DMS153 (cell line): ENCODE measurements around the gene OVOL1.
A peak's percentile ranks its signal among the peaks of the same experiment; 100 is the strongest.

ENCODE experiments used
- DNase-seq: peaks from one replicate; lab custom pipeline; 2025; lab: John Stamatoyannopoulos, UW

Gene OVOL1

DNA sequence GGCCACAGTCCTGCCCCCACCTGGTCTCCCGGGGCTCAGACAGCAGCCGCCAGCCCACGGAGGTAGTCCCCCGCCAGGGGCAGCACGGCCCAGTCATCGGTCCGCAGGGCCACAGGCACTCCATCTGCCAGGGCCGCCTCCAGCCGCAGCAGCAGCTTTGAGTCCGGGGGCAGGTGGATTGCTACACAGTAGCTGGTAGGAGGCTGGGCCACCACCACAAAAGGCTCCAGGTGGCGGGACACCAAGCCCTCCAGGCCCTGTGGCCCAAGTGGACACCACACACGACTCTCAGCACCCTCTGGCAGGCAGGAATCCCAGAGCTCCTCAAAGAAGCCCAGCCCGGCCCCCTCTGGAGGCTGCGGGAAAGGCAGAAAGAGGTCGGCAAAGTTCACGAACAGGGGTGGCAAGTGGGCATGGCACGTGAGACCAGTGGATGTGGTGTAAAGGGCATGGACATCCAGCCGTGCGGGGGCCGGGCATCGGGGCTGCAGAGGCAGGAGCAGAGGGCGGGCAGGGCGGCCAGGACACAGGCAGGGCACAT lies 9.0 kb upstream of the OVOL1 start:
- DNase-seq: no peak

GRCh38 chr11:65778431-65778900 lies 8.4 kb upstream of the OVOL1 start:
- DNase-seq: no peak

DNA sequence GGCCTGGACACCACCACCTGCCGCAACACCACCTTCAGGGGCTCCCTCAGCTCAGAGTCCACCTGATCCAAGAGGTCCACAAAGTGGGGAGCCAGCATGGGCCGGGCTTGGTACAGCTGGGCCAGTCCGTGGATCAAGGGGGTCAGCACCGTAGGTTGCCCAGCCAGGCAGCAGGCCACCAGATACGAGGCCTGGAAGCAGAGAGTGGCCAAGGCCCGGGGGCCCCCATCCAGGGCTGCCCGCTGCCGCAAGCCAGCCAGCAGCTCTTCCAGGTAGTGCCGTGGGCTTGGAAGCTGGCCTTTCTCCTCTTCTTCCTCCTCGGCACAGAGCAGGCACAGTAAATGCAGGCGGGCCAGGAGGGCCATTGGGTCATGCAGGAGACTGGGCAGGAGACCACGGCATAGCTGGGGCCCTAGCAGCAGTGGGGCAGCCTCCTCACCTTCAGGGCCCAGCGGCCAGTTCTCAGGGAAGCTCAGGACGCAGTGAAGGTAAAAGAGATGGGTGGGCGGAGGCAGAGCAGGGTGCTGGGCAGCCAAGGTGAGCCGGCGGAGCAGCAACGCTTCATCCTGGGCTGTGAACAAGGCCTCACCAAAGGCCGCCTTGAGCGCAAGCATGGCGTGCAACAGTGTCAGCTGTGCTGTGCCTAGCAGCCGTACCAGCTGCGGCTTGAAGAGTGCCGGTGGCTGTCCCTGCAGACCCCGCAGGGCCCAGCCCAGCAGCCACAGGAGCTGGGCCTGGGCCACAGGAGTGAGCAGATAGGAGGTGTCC lies 7.8 kb upstream of the OVOL1 start:
- DNase-seq: no peak

- no peak for DNase-seq
Measured at GRCh38 chr11:65779669-65779918, 7.3 kb upstream of the OVOL1 start.

- peak; percentile 39 for DNase-seq
Measured at GRCh38 chr11:65779919-65780769, 6.7 kb upstream of the OVOL1 start.

- no peak for DNase-seq
Measured at GRCh38 chr11:65780770-65781151, 6.1 kb upstream of the OVOL1 start, which contains the start of gene AP5B1. AP5B1 (minus strand) TSS chr11:65780976; CDS start chr11:65780591, 385 bp downstream.

DNA sequence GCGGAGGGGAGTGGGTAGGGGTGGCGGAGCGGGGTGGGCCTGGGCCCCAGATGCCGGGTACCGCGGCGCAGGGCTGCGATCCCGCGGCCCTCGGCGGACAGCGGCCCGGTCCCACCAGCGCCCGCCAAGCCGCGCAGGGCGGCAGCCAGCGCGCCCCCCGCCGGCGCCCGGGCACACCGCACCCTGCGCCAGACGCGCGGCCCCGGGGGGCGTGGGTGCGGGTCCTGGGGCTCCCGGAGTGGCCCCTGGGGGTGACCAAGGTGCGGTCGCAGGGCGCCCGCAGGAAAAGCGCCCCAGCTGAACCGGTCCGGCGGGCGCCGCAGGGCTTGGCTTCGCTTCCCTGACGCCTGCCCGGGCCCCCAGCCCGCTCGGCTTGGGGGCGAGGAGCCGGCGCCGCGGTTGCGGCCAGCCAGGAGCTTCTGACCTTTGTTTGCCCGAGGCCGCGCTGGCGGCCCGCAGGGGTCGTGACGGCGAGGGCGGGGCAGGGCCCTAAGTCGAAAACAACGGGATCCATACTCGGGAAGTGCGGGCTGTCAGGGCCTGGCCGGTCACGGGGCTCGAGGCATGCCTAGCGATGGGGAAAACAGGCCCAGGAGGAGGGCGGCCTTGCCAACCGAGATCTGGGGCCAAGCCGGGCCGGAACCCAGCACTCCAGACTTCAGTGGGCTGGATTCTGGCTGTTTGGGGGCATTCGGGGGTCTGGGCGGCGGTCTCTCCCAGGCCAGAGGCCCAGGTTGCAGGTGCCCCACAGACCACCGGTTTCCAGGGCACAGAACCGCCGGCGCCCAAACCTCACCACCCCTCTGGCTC lies 5.5 kb upstream of the OVOL1 start:
- DNase-seq: no peak

- DNase-seq: no peak
Measured at GRCh38 chr11:65781962-65782815, 4.7 kb upstream of the OVOL1 start.

- no peak for DNase-seq
Measured at GRCh38 chr11:65782816-65783228, 4.0 kb upstream of the OVOL1 start.

DNA sequence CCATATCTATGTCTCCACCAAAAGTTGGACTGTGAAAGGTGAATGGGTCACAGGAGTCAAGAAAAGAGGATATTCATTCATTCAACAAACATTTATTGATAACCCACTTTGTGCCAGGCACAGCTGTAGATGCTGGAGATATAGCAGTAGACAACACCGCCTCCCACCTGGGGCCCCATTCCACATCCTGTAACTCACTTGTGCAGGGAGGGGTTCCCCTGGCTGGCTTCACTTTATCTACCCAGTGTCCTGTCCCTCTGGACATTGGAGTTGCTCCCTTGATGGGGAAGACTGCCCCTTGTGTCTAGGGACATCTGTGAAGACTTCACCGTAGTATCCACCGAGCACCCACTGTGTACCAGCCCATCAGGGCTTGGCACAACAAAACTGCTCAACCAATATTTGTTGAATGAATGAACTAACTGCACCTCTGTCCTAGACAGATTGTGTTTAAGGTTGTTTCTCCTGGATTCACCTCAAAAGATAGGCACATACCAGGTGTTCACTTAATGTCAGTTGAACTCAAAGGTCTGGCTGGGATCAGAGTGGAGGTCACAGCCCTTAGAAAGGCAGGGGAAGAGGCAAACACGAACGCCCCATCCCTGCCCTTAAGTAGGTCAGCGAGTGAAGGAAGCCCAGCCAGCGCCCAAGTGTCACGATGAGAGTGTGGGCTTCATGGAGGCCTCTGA lies 1.4 kb upstream of the OVOL1 start:
- no peak for DNase-seq

DNA sequence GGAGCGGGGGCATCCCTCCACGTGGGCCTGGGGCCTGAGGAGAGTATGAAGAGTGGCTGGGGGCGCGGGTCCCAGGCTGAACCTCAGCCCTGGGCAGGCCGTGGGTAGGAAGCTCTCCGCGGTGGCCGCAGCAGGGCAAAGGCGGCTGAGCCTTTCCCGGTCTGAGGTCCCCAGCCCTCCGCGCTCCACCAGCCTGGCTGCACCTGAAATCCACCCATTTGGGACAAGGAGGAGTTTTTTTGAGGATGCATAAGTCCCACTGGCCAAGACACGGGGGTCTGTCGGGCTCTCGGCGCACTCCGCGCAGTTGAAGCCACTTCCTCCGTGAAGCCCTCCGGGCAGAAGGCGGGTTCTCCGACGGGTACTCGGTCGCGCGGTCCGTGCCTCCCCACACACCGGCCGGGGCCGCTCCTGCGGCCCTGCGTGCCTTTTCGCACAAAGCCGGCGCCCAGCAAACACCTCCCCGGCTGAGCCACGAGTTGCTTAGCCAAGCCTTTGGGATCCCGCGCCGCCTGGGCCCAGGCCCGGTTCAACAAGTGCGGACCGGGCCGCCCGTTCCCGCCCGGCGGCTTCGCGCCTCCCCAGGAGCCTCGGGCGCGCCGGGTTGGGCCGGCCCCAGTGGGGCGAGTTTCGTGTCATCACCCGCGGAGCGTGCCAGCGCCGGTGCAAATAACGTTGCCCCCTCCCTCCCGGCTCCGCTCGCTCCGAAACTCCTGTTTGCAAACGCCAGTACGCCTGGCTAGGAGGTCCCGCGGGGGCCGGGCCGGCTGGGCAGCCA lies 666 bp upstream of the OVOL1 start:
- DNase-seq: no peak

DNA sequence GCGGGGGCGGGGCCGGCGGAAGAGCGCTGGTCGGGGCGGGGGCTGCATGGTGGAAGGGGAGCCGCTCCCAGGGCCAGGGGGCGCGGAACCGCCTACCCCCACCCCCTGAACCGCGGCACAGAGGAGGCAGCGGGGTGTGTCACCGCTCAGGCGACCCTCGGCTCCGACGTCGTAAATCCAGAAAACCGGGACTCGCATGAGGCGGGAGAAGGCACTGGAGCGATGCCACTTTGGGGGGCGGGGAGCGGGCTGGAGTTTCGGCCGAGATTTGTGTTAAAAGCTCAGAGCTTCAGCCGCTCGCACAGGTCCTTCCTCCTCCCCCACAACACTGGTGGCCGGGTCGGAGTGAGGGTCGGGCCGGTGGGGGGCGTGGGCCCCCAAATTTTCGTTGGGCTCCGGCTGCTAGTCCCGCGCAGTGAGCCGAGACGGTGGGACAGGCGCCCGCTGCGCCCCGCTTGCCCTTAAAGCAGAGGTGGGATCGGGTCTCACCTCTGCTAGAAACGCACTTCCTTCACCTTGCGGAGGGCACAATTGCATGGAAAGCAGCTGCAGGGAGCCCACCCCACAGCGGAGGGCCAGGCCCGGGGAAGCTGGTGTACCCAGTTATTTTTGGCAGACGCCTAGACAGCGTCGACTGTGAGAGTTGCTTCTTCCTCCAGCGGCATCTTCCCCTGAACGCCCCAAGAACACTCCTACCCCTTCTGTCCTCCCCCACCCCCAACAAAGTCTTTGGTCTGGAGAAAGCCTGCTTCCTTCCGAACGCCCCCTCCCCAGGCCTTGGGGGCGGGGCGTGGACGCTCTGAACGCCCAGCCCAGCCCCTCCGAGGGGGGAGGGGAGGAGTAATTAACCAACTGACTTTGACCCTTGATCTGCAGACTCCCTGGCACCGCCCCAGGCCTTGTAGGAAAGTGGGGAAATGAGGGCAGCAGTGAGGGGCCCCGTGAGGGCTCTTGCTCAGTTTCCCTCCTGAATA lies 1.1 kb downstream of the OVOL1 start:
- no peak for DNase-seq

DNA sequence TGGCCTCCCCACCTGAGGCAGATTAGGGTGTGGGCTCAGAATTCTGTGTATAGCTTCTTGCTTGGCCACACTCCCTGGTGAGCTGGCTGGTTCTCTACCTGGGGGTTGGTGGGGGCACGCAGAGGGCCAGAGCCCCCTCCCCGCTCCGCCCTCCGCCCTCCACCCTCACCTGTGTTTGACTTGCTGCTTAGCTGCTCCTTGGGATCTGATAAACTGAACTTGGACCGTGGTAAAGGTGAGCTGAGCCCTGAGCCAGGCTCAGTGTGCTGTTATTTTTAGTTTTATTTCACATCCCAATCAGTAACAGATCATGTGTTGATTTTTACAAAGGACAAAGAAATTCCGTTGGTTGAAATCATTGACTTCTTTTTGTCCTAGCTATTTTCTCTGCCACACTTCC lies 2.0 kb downstream of the OVOL1 start:
- DNase-seq: no peak

GRCh38 chr11:65789230-65790103 lies 2.6 kb downstream of the OVOL1 start:
- no peak for DNase-seq

- no peak for DNase-seq
Measured at GRCh38 chr11:65790104-65790901, 3.4 kb downstream of the OVOL1 start.

DNA sequence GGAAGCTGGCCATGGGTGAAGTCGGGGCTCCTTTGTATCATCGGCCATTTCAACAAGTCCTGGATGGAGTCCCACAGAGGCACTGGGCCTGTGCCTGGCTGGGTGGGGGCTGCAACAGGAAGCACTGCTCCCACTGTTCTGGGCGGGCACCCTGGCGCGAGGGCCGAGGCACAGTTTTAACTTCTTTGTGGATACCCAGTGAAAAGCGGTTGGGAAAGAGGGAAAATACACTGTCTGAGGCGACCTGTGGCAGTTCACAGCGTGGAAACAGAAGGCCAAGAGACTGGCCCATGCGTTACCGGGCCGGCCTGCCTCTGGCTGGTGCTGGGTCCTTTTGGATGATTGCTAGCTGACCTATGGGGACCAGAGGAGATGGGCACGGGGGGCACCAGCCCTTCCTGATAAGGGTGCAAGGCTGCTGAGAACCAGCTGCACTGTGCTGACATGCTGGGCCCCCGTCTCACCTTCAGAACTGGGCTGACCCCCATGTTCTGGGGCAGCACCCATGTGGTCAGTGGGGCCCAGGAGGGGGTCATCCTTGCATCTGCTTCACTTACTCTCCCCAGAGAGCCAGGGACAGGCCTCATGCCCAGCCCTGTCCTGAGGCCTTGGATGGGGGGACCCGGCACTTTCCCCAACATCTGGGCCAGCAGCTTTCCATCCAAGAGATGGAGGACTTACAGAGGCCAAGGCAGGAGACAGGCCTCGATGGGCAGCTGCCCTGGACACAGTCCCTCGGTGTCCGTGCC lies 4.2 kb downstream of the OVOL1 start:
- no peak for DNase-seq
